NCI-H2107 treated with DMSO at 0.1 percent for 48 hours (cell line): ENCODE data around the gene IFITM2.
A peak's percentile ranks its signal among the peaks of the same experiment; 100 is the strongest.
"Not testable (repeated sequence)": the region's sequence is repeated elsewhere in the genome, so short reads cannot be mapped to it uniquely, and the experiment has no call there.

Source experiments
- DNase-seq: peaks from one replicate; lab custom pipeline; 2025; ENCODE audit not compliant: unreplicated experiment; lab: John Stamatoyannopoulos, UW

Gene IFITM2

GRCh38 chr11:307766-308708 is at the start of gene IFITM2:
Gene IFITM2, plus strand, starts transcription at chr11:307816. Its CDS starts 377 bp downstream, at chr11:308193.
- DNase-seq = peak; percentile 24

GRCh38 chr11:259413-259812 is 48.2 kb upstream of the IFITM2 start:
- no peak for DNase-seq

GRCh38 chr11:261624-262023 is 46.0 kb upstream of the IFITM2 start:
- no peak for DNase-seq

DNA sequence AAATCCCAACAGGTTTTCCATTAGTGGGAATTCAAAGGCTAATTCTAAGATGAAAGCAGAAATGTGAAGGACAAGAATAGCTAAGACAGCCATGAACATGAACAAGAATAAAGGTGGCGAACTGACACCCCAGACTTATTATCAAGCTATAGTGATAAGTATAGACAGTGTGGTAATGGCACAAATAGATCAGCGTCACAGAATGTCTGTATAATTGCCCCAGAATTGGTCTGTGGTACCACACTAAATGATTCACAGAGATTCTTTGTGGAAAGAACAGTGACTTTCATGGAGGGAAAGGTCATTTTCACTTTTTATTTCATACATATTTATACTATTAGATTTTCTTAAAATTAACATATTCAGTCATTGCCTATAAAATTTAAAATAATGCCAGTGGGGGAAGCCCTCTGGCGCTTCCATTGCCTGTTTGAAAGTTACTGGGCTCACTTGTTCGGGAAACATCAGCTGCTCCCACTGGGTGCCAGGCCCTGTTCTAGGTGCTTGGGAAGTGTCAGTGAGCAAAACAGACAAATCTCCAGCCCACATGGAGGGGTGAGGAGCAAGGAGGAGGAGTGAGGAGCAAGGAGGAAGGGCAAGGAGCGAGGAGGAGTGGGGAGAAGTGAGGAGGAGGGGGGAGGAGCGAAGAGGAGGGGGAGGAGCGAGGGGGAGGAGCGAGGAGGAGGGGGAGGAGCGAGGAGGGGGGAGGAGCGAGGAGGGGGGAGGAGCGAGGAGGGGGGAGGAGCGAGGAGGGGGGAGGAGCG is 40.8 kb upstream of the IFITM2 start:
- no peak for DNase-seq

- no peak for DNase-seq
These were observed 40.1 kb upstream of the IFITM2 start for GRCh38 chr11:267491-267994.

DNA sequence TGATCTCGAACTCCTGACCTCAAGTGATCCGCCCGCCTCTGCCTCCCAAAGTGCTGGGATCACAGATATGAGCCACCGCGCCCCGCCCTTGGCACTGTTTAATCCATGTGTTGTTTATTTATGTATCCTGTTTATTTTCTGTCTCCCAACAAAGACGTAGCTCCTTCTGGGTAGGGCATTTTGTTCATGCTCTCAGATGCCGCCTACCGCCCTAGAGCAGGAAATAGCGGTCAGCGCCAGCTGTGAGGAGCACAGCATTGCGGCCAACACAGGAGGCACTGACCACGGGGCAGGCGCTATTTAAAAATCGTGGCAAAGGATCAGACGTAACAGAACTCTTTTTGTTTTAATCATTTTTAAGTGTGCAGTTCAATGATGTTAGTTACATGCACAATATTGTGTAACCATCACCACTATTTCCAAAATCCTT is 38.9 kb upstream of the IFITM2 start:
- not testable (repeated sequence) for DNase-seq

- DNase-seq = no peak
These were observed 38.3 kb upstream of the IFITM2 start for GRCh38 chr11:269146-269890.

GRCh38 chr11:270451-271318 is 36.9 kb upstream of the IFITM2 start:
- DNase-seq = no peak

GRCh38 chr11:271319-271715 is 36.3 kb upstream of the IFITM2 start:
- no peak for DNase-seq

- no peak for DNase-seq
These were observed 35.3 kb upstream of the IFITM2 start for GRCh38 chr11:272195-272930.

DNA sequence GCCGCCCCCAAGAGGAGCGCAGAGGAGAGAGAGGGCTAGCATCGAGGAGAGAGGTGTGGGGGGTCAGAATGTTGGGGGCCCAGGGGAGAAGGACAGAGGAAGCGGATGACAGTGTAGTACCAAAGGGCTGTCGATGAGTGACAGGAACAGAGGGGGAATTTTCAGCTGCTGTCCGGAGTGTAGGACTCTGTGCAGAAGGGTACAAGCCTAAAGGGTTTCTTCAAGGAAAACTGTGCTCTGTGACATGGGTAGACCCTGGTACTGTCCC is 34.8 kb upstream of the IFITM2 start:
- no peak for DNase-seq

- no peak for DNase-seq
These were observed 31.4 kb upstream of the IFITM2 start for GRCh38 chr11:276219-276618.

DNA sequence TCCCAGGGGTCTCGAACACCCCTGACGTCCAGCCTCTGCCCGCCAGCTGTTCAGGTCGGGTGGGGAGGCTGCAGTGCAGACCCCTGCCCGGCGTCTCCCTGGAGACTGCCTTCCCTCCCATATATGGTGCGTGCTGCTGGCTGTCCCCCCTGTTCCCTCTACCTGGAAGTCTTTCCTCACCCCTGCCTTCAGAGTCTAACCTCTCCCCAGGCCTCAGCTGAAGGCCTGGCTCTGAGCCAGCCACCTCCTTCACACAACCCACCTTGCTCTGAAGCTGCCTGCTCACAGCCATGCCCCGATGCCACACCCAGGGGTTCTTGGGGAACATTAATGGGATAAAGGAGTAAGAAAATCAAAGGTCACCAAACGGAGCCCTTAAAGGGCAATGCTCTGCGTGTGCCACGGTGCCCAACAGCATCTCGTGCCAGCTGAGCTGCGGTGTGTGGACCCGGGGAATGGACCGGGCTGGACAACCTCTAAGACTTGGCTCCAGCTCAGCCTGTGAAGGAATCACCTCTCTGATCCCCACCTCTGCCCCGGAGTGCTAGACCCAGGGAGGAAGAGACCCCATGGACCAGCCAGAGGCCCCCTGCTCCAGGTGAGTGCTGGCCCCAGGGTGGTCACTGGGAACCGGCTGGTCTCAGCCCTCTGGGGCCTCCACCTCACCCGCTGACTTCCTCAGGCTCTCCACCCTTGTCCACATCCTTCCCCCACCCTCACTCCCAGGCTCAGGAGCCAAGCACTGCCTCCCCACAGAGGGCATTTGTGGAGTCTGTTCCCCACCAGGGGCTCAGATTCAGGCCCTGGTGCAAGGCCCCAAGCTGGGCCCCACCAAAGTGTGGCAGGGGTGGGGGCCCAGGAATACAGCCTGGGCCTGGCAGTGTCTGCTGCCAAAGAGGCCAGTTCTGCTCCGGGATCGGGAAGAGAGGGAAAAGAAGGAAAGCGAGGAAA is 29.3 kb upstream of the IFITM2 start, which contains the start of gene NLRP6:
NLRP6 (plus strand) TSS at position 407 of the 951 bp plus-strand sequence; CDS start at position 570, 163 bp downstream.
- no peak for DNase-seq

- no peak for DNase-seq
These were observed 28.3 kb upstream of the IFITM2 start for GRCh38 chr11:279040-279965.

- DNase-seq = no peak
These were observed 27.5 kb upstream of the IFITM2 start for GRCh38 chr11:279966-280705.

GRCh38 chr11:280706-281485 is 26.7 kb upstream of the IFITM2 start:
- DNase-seq = no peak
